Camera-type eye (tissue), 1 donor: Measurements from ENCODE around the gene PPP1R7. TPM values are rescaled to one million over a fixed set of nuclear protein-coding genes. Genes with fewer than 3 reads are reported as not detected.

ENCODE experiments used
- total RNA-seq: library from RNA; depleted of rRNA; stranded (reverse); fragments of >200 nt; gene quantifications from one replicate; pipeline ENCODE4 v1.2.3, GENCODE V29; 2014

PPP1R7 gene
- total RNA-seq = 30.5 TPM

GRCh38 chr2:241149925-241150659, at the start of gene PPP1R7:
Gene PPP1R7 (plus strand): TSS chr2:241150467. CDS start chr2:241150496, 29 bp downstream.

GRCh38 chr2:241102239-241102803, 47.9 kb upstream of the PPP1R7 start, which contains the start of gene MTERF4:
Gene MTERF4 (minus strand): TSS chr2:241102287. CDS start chr2:241102273, 14 bp downstream.

GRCh38 chr2:241148891-241149674, 1.2 kb upstream of the PPP1R7 start, which contains the start of gene PASK:
Gene PASK (minus strand): TSS chr2:241149472. CDS start chr2:241143032, 6,440 bp downstream.

DNA sequence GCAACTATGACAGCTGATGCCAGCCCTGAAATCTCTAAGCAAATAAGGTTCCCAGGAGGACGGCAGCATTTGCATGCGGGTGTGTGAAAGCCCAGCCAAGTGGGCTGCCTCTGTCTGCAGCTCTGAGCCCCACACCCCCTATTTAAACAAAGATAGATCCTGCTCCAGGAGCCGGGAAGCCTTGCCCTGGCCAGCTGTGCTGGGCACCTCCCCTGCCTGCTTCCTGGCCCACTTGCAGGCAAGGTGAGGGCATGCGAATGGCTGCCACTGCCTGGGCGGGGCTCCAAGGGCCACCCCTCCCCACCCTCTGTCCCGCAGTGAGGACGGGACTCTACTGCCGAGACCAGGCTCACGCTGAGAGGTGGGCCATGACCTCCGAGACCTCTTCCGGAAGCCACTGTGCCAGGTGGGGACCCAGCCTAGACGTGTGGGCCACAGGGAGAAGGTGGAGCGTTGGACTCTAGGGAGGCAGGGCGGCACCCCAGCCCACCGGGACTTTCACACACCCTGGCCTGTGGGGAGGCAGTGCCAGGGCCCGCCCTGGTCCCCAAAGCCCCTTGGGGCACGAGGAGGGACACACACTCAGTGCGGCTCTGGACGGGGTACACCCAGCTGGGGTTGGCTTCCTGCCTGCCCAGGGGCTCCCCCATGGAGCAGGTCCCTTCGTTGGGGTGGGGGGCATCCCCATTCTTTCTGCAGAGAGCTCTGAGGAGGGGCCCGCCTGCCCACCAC, 38.3 kb downstream of the PPP1R7 start, which contains the start of gene ANO7:
TSS of gene ANO7 (plus strand) at position 317 of the 732 bp plus-strand sequence. CDS start 1,387 bp downstream, outside the sequence.

Other genes starting within 250 kb of the PPP1R7 start
- gene CROCC2, start 244.1 kb upstream of the PPP1R7 start, total RNA-seq = 0.16 TPM
- 16.0 TPM for gene SNED1, start 151.8 kb upstream of the PPP1R7 start, total RNA-seq
- gene MTERF4, start 48.2 kb upstream of the PPP1R7 start, total RNA-seq = 111 TPM
- gene PASK, start 995 bp upstream of the PPP1R7 start, total RNA-seq = 16.4 TPM
- gene ANO7, start 38.2 kb downstream of the PPP1R7 start, total RNA-seq = 1.4 TPM
- gene HDLBP, start 165.2 kb downstream of the PPP1R7 start, total RNA-seq = 458 TPM
- 458 TPM for gene SEPTIN2, start 165.5 kb downstream of the PPP1R7 start, total RNA-seq
- 58.5 TPM for gene FARP2, start 205.8 kb downstream of the PPP1R7 start, total RNA-seq